GM10248 (cell line): ENCODE results near the gene TROAP.
"Not testable (repeated sequence)": the region's sequence is repeated elsewhere in the genome, so short reads cannot be mapped to it uniquely, and the experiment has no call there.

Experiments
- CTCF ChIA-PET: fragments of 300-600 bp; sonication (Branson Sonifier 250); formaldehyde crosslinking; extraction: SDS; loops from one replicate; lab custom pipeline; 2021; ENCODE audit warnings: antibody characterized with exemption; lab: Yijun Ruan, JAX
- POLR2A ChIA-PET: fragments of 350-650 bp; sonication (Branson Sonifier 250); formaldehyde crosslinking; extraction: SDS; loops from one replicate; lab custom pipeline; 2020; ENCODE audit warnings: antibody characterized with exemption; lab: Yijun Ruan, JAX
- DNase-seq: peaks from one replicate; pipeline ENCODE4 v3.0.0; 2012; ENCODE audit errors: extremely low spot score
- TF ChIP-seq, protein P1 (sequence below): IDR thresholded peaks from 2 replicates; pipeline ENCODE4 v1.5.1; 2012; ENCODE audit warnings: mild to moderate bottlenecking, low read depth; ENCODE audit errors: extremely low read depth, missing control alignments, control extremely low read depth

The TROAP gene

DNA sequence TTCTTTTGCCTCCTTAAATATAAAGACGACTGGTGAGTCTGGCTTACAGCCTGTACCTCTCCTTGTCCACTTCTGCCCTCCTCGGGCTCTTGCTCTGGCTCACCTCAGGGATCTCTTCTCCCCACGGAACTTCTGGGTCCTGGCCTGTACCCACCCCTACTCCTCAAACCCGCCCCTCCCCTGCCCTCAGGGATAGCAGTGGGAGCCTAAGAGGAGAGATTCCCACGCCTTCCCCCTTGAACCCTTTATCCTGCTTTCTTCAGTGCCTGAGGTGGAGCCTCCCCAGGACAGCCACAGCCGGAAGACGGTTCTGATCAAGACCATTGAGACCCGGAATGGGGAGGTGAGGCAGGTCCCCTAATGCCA is 25.4 kb upstream of the TROAP start:
- DNase-seq = no peak
- TF ChIP-seq, protein P1, sequence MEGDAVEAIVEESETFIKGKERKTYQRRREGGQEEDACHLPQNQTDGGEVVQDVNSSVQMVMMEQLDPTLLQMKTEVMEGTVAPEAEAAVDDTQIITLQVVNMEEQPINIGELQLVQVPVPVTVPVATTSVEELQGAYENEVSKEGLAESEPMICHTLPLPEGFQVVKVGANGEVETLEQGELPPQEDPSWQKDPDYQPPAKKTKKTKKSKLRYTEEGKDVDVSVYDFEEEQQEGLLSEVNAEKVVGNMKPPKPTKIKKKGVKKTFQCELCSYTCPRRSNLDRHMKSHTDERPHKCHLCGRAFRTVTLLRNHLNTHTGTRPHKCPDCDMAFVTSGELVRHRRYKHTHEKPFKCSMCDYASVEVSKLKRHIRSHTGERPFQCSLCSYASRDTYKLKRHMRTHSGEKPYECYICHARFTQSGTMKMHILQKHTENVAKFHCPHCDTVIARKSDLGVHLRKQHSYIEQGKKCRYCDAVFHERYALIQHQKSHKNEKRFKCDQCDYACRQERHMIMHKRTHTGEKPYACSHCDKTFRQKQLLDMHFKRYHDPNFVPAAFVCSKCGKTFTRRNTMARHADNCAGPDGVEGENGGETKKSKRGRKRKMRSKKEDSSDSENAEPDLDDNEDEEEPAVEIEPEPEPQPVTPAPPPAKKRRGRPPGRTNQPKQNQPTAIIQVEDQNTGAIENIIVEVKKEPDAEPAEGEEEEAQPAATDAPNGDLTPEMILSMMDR = no peak
- ChIA-PET CTCF (interaction anchor here (0.7 to 15.7 kb wide), 20 partner anchors 7 to 217 kb away, joined by 3 to 239 read pairs (median 8); partner anchors contain the start of genes C1QL4, DNAJC22 and TROAP), POLR2A (interaction anchor here (0.8 kb wide), 1 partner anchor 24 kb away, joined by 5 read pairs; no protein-coding TSS in a partner anchor)

DNA sequence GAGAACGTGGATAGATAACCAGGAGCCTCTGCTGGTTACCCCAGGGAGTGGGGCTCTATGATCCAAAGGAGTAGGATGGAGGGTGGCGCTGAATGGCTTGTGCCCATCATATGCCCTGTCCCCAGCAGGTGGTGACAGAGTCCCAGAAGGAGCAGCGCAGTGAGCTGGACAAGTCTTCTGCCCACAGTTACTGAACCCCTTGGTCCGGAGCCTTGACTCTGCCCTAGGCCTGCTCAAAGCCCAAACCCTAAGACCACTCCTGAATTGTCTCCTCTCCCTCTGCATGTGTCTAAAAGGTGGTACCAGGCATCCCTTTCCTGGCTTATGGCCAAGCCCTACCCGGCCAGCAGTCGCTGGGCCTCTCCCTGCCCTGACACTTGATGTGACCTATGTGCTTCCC is 24.9 kb upstream of the TROAP start:
- CTCF ChIA-PET = interaction anchor here (1.0 to 15.7 kb wide), 8 partner anchors 9 to 210 kb away, joined by 4 to 174 read pairs (median 8); partner anchors contain the start of genes DNAJC22 and TROAP
- POLR2A ChIA-PET = no interaction called here
- peak; percentile 25 for DNase-seq
- TF ChIP-seq, protein P1 = no peak

DNA sequence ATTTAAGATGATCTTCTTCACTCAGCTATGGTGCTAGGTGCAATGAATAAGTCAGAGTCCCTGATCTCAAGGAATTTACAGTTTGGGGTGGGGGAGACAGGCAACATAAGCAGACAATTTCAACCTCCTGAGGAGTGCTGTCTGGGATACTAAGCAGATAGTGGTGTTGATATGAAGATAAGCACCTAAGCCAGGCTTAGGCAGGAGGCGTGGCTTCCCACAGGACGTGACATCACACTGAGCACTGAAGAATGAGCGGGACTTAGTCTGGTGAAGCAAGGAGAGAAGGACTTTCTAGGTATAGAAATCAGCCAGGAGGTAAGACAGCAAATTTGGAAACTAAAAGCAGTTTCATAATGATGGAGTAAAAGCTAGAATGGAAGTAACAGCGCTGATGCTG is 21.3 kb upstream of the TROAP start:
- TF ChIP-seq, protein P1 = no peak
- peak; percentile 22 for DNase-seq
- ChIA-PET POLR2A (no interaction called here), CTCF (interaction anchor here (2.4 to 3.5 kb wide), 3 partner anchors 12 to 45 kb away, joined by 13 to 21 read pairs (median 20); partner anchors contain the start of gene DNAJC22)

DNA sequence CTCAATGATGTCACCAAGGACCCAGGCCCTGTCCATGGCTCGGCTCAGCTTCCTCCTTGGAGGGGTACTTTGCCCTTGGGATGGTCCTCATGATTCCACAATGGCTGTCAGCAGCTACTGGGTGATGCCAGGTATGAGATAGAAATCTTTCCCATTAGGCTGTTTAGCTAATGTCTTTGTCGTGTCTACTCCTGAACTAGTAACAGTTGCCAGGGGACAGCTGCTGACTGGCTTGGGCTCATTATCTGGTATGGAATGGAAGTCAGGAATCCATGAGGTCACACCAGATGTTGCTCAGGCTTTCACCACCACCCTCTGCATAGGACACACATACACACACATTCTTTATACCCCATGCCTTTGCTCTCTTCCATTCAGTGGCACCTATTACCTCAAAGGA is 18.9 kb upstream of the TROAP start:
- DNase-seq = no peak
- ChIA-PET CTCF (interaction anchor here (0.8 to 4.9 kb wide), 7 partner anchors 9 to 277 kb away, joined by 3 to 35 read pairs (median 5); partner anchors contain the start of genes DNAJC22 and PRPH), POLR2A (no interaction called here)
- TF ChIP-seq, protein P1 = no peak

DNA sequence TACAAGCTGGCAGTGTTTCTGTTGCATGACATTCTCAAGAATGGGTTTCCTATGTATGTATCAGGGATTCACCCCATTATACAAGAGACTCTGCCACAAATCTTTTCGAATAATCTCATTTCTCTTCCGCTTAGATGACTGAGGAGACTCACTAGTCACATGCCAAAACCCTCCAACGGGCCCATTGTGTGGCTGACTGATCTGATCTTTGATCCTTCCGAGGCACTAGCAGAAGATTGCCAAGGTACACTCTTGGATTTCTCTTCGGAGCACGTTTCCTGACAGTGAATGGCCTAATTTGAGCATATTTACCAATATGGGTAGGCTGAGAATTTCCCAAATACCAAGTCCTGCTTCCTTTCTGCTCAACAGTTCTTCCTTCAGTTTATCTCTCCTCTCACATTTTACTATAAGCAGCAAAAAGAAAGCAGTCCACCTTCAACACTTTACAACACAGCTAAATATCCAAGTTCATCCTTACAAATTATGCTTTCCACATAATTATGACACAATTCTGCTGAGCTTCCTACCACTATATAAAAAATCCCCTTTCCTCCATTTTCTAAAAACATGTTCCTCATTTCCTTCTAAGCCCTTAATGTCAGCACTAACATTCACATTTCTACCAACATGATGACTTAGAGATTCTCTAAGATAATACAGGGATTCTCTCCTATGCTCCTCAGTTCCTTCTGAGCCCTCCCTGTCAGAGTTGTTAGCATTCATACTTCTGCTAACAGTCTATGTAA is 17.1 kb upstream of the TROAP start:
- CTCF ChIA-PET = interaction anchor here (0.9 to 4.9 kb wide), 4 partner anchors 11 to 37 kb away, joined by 4 to 35 read pairs (median 4); partner anchors contain the start of gene PRPH
- TF ChIP-seq, protein P1 = no peak
- DNase-seq = no peak
- POLR2A ChIA-PET = no interaction called here

DNA sequence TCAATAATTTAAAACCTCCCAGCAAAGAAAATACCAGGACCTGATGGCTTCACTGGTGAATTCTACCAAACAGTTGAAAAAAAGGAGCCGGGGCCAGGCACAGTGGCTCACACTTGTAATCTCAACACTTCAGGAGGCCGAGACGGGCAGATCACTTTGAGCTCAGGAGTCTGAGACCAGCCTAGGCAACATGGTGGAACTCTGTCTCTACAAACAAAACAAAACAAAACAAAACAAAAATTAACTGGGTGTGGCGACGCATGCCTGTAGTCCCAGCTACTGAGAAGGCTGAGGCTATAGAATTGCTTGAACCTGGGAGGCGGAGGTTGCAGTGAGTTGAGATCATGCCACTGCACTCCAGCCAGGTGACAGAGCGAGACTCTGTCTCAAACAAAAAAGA is 13.7 kb upstream of the TROAP start:
- CTCF ChIA-PET = interaction anchor here (1.8 kb wide), 1 partner anchor 22 kb away, joined by 5 read pairs; no protein-coding TSS in a partner anchor
- no peak for DNase-seq
- TF ChIP-seq, protein P1 = no peak
- POLR2A ChIA-PET = no interaction called here

DNA sequence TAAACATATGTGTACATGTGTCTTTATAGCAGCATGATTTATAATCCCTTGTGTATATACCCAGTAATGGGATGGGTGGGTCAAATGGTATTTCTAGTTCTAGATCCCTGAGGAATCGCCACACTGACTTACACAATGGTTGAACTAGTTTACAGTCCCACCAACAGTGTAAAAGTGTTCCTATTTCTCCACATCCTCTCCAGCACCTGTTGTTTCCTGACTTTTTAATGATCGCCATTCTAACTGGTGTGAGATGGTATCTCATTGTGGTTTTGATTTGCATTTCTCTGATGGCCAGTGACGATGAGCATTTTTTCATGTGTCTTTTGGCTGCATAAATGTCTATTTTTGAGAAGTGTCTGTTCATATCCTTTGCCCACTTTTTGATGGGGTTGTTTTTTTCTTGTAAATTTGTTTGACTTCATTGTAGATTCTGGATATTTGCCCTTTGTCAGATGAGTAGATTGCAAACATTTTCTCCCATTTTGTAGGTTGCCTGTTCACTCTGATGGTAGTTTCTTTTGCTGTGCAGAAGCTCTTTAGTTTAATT is 12.5 kb upstream of the TROAP start:
- CTCF ChIA-PET = interaction anchor here (1.9 kb wide), 1 partner anchor 12 kb away, joined by 7 read pairs; the partner anchor contains the start of gene TROAP
- POLR2A ChIA-PET, DNase-seq: not testable (repeated sequence)
